ENCODE measurements around the gene CFAP61. TPM values are rescaled to one million over a fixed set of nuclear protein-coding genes. Genes with fewer than 3 reads are reported as not detected.

Gene CFAP61
- total and polyA plus RNA-seq, 8 donors = 0.95 to 5.3 (median 3.2) TPM; not detected in 1

DNA sequence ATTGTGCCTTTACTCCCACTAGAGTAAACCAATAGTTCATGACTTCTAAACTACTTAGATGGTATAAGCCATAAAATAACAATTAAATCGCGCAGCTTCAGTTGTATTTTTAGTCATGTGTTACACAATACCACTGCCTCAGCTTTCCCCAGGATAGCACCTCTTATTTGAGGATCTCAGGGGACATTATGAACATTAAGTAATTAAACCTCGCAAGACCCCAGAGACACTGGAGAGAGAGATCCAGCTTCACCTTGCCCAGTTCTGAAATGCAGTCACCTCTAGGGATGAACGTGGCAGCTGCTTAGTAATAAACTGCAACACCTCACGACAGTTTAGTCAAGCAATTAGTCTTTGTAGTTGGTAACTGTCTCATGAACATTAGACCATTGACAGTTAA, 87.1 kb downstream of the CFAP61 start:
- Histone ChIP-seq H3K36me3 (no peaks in the 10 kb centered on the region), H3K4me1 (no peaks in the 10 kb centered on the region), H3K27ac (no peak overlapping the region), H3K4me3 (no peak overlapping the region), H3K9me3 (no peaks in the 10 kb centered on the region), H3K27me3 (no peaks in the 10 kb centered on the region)
- intact Hi-C loops (cut with DNase I) = no loop called here
- TF ChIP-seq, protein P1, sequence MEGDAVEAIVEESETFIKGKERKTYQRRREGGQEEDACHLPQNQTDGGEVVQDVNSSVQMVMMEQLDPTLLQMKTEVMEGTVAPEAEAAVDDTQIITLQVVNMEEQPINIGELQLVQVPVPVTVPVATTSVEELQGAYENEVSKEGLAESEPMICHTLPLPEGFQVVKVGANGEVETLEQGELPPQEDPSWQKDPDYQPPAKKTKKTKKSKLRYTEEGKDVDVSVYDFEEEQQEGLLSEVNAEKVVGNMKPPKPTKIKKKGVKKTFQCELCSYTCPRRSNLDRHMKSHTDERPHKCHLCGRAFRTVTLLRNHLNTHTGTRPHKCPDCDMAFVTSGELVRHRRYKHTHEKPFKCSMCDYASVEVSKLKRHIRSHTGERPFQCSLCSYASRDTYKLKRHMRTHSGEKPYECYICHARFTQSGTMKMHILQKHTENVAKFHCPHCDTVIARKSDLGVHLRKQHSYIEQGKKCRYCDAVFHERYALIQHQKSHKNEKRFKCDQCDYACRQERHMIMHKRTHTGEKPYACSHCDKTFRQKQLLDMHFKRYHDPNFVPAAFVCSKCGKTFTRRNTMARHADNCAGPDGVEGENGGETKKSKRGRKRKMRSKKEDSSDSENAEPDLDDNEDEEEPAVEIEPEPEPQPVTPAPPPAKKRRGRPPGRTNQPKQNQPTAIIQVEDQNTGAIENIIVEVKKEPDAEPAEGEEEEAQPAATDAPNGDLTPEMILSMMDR (IDR thresholded peaks at IDR 0.05) = no peak
- ATAC-seq (no peak), DNase-seq (no peak)

DNA sequence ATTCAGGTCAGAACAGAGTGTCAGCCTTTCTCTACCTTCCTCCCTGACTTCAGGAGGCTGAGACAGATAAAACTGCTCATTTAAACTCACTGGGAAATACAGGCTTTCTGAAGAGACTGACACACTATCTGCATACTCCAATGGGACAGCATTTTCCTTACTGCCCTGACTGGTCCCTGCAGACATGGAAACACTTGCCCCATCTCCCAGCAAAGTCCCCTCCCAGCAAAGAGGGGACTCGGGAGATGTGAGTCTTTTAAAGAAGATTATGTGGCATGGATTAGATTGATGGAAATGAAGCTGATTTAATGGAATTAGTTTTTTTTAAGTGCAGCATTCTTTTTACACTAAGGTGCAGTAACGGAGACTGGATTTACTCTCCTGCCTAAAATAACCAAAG, 90.8 kb downstream of the CFAP61 start:
- Histone ChIP-seq H3K27me3 (no peaks in the 10 kb centered on the region), H3K36me3 (no peaks in the 10 kb centered on the region), H3K27ac (no peak overlapping the region), H3K4me3 (no peak overlapping the region), H3K4me1 (no peaks in the 10 kb centered on the region), H3K9me3 (no peaks in the 10 kb centered on the region)
- intact Hi-C loops (cut with DNase I) = no loop called here
- ATAC-seq (no peak), DNase-seq (no peak)
- TF ChIP-seq, protein P1 (IDR thresholded peaks at IDR 0.05) = no peak

GRCh38 chr20:20143646-20144045, 91.3 kb downstream of the CFAP61 start:
- H3K36me3 ChIP-seq = no peaks in the 10 kb centered on the region
- no peak overlapping the region for H3K4me3 ChIP-seq
- H3K9me3 ChIP-seq = no peaks in the 10 kb centered on the region
- no peaks in the 10 kb centered on the region for H3K27me3 ChIP-seq
- TF ChIP-seq, protein P1 (IDR thresholded peaks at IDR 0.05) = no peak
- no peak overlapping the region for H3K27ac ChIP-seq
- DNase-seq (no peak), ATAC-seq (no peak)
- intact Hi-C loops (cut with DNase I) = no loop called here
- H3K4me1 ChIP-seq = no peaks in the 10 kb centered on the region

GRCh38 chr20:20148779-20149178, 96.4 kb downstream of the CFAP61 start:
- intact Hi-C loops (cut with DNase I) = no loop called here
- DNase-seq = peak in 2 of 4 donors; percentile 8 to 10
- Histone ChIP-seq H3K9me3 (peaks cover 0 to 8% of the 10 kb centered on the region in 2 donors), H3K4me3 (no peak overlapping the region), H3K27me3 (no peaks in the 10 kb centered on the region), H3K4me1 (no peaks in the 10 kb centered on the region), H3K27ac (no peak overlapping the region), H3K36me3 (no peaks in the 10 kb centered on the region)
- no peak for ATAC-seq
- TF ChIP-seq, protein P1 (IDR thresholded peaks at IDR 0.05) = no peak

DNA sequence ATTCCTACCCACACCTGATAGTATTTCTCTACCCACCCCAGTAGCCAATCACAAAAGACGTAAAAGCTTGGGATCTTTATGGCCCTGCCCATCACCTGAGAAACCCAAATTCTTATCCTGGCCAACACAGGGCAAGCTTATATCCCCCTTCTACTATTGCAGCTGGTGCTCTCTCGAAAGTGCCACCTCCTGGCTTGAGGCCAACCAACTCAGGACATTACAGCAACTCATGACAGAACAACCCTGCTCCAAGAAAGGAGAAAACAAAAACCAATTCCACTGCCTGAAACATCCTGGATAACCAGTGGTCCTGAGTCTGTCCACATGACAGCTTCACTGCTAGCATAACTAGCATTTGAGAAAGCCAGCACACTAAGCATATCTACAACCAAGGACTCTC, 97.9 kb downstream of the CFAP61 start:
- TF ChIP-seq, protein P1 (IDR thresholded peaks at IDR 0.05) = no peak
- no peaks in the 10 kb centered on the region for H3K27me3 ChIP-seq
- peaks cover 0 to 8% of the 10 kb centered on the region in 2 donors for H3K9me3 ChIP-seq
- H3K4me3 ChIP-seq = no peak overlapping the region
- DNase-seq = no peak
- no peaks in the 10 kb centered on the region for H3K4me1 ChIP-seq
- no peaks in the 10 kb centered on the region for H3K36me3 ChIP-seq
- no peak for ATAC-seq
- H3K27ac ChIP-seq = no peak overlapping the region
- intact Hi-C loops (cut with DNase I) = no loop called here

Data from left lung (tissue), 10 donors.